GM18951 (cell line): ENCODE results near the gene BAIAP2L1.

Experiments
- POLR2A ChIP-seq: IDR thresholded peaks from 4 replicates; pipeline ENCODE4 v1.6.1; 2011; ENCODE audit warnings: mild to moderate bottlenecking; ENCODE audit not compliant: insufficient read length, insufficient read depth; ENCODE audit errors: extremely low read depth
- in situ Hi-C: fragments of 300-500 bp; cut with MboI; formaldehyde crosslinking; loops from one replicate; pipeline ENCODE4 v1.12.0; 2022; ENCODE audit warnings: low sequenced_read_pairs, mixed read lengths, inconsistent platforms; ENCODE audit not compliant: unreplicated experiment

Gene BAIAP2L1

GRCh38 chr7:98360221-98361130 lies 40.4 kb downstream of the BAIAP2L1 start:
- in situ Hi-C loops: no loop called here
- TF ChIP-seq POLR2A: no peak

DNA sequence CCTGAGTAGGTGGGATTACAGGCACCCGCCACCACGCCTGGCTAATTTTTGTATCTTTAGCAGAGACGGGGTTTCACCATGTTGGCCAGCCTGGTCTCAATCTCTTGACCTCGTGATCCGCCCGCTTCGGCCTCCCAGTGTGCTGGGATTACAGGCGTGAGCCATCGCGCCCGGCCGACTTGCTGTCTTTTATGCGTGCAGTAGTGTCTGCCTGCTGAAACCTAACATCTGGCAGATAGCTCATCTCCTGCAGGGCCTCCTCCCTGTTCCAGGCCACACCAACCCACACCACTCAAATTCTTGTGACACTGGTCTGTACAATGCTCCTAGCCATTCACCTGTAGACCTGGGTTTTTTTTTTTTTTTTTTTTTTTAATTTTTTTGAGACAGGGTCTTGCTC lies 41.5 kb downstream of the BAIAP2L1 start:
- in situ Hi-C loops: no loop called here
- TF ChIP-seq POLR2A: no peak

DNA sequence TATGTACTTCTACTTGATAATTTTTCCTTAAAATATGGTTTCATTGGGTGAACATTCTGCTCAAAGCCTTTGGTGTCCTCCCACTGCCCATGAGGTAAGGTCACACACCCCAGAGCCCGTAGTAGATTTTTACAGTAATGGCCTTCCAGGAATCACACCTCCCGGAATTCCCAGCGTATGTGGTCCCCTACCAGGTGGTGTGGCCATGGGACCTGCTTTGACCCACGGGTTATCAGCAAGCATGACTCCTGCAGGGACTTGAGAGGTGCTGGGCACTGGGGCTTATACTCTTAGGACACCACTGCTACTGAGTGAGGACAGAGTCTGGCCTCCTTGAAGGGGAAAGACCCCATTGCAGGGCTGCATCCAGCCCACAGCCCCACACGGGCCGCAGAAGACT lies 42.2 kb downstream of the BAIAP2L1 start:
- in situ Hi-C loops: no loop called here
- TF ChIP-seq POLR2A: no peak

DNA sequence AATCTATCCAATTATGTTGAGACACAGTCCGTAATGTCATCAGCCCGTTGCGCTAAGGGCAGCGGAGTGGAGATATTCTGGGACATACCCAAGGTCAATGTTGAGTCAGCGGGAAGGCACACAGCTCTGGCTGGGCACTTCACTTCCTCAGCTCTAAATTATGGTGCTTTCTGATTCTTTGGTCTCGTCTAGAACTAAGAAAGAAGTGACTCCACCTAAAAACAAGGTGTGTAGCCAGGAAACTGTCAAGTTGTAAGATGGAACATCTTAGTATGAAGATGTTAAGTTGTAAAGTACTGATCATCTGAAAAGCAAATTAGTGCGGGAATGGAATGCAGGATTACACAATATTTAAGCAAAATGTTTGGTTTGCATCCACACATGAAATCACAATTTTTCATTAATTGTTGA lies 43.1 kb downstream of the BAIAP2L1 start:
- in situ Hi-C loops: no loop called here
- TF ChIP-seq POLR2A: no peak

- TF ChIP-seq POLR2A: no peak
- in situ Hi-C loops: no loop called here
These were observed 45.7 kb downstream of the BAIAP2L1 start for GRCh38 chr7:98355250-98355538.

- TF ChIP-seq POLR2A: no peak
- in situ Hi-C loops: no loop called here
These were observed 46.2 kb downstream of the BAIAP2L1 start for GRCh38 chr7:98354511-98355249.

DNA sequence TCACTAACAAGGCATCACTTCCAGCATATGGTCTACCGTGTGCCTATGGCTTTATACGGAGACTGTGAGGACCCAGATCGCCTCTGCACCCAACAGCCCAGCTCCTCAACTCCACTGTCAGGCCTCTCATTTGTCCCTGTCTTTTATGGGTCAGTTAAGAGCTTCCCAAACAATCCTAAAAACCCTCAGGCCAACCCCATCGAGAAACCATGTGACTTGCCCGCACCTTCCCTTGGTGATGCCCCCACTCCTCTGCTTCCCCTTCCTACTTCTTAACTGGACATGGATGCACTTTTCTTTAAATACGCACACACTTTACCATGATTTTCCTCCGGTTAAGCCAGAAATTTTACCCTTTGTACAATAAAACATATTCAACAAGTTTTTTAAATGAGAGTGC lies 46.8 kb downstream of the BAIAP2L1 start:
- TF ChIP-seq POLR2A: no peak
- in situ Hi-C loops: no loop called here

- in situ Hi-C loops: no loop called here
These were observed 48.3 kb downstream of the BAIAP2L1 start for GRCh38 chr7:98352621-98353020.

DNA sequence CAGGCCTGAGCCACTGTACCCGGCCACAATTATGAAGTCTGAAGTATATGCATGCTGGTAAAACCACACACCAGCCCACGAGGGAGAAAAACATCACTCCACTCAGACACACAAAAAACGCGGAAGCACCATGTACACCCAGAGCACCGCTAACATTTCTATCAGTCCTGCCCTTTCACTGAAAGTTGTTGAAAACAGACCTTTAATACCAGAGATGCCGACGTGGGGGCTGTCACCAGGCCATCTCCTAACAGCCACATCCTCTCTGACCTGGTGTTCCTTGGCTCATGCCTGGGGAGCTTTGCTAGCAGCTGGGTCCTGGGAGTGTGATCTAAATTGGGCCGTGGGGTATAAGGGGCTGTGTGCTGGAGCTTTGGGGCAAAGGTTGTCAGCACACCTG lies 49.8 kb downstream of the BAIAP2L1 start:
- in situ Hi-C loops: no loop called here
- TF ChIP-seq POLR2A: no peak

More at GRCh38 chr7:98352621-98353020, 48.3 kb downstream of the BAIAP2L1 start:
- TF ChIP-seq POLR2A: no peak

DNA sequence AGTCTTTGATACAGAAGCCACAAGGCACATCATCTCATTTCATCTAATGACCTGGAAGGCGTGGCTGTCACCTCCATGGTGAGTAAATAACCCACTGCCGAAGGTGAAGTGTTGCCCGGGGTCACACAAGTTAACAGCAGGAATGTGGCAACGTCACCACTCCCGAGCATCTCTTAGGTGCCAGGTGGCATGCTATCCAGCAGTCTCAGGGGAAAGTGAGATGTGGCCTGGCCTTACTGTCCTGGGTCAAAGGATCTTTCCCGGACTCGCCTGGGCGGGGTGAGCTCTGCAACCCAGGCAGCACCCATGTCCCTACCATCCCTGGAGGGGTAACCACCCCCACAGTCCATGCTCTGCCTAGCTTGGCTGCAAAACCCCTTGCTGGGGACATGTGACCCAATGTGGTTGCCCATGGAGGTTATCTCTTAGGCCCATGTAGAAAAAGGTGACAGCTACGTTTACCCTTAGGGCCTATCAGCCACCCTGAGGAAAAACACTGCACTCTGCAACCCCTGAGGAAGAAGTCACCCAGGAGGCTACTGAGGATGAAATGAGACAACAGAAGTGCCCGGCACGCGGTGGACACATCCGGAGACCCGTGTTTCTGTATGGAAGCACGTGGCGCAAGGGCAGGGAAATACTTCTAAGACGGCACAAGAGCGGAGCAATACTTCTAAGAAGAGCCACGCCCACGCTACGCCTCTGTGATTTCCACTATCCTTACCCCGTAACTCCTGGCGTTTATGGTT lies 52.0 kb downstream of the BAIAP2L1 start:
- TF ChIP-seq POLR2A: no peak
- in situ Hi-C loops: no loop called here

- TF ChIP-seq POLR2A: no peak
- in situ Hi-C loops: no loop called here
These were observed 54.3 kb downstream of the BAIAP2L1 start for GRCh38 chr7:98346515-98347069.

DNA sequence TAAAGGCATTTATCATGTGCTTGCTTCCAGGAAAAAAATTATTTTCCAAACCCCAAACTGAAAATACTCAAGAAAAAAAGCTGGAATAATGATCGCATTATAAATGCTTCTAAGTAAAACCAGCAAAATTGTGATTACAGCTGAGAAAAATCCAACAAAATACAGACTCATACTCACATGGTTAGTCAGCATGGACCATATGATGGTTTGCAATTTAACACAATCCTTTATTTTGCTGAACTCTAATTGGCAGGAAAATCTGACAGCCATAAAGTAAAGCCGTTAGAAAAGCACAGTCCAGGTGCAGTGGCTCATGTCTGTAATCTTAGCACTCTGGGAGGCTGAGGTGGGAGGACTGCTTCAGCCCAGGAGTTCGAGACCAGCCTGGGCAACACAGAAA lies 59.8 kb downstream of the BAIAP2L1 start:
- in situ Hi-C loops: no loop called here
- no peak for TF ChIP-seq POLR2A

DNA sequence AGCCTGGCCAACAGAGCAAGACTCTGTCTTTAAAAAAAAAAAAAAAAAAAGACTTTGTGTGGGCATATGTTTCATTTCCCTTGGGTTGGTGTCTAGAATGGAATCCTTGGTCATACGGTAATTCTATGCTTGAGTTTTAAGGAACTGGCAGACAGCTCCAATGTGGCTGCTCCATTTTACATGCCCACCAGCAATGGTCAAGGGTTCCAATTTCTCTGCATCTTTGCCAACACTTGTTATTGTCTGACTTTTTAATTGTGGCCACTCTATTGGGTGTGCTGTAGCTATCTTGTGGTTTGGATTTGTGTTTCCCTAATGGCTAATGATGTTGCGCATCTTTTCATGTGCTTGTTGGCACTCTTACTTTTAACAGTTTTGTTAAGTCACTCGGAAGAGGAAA lies 61.8 kb downstream of the BAIAP2L1 start:
- no peak for TF ChIP-seq POLR2A
- in situ Hi-C loops: no loop called here
